Skeletal muscle cell (primary cell): ENCODE data around the gene TCF12.
"Not testable (repeated sequence)": the region's sequence is repeated elsewhere in the genome, so short reads cannot be mapped to it uniquely, and the experiment has no call there.

ENCODE experiments used
- DNase-seq: peaks from one replicate; pipeline ENCODE4 v3.0.0-alpha.2; 2010; ENCODE audit warnings: low read depth
- H3K4me3 ChIP-seq: 2 replicates; pipeline ENCODE4 v1.5.1; 2011; ENCODE audit warnings: low read depth, mild to moderate bottlenecking, control low read depth, low read length, moderate library complexity

The TCF12 gene

GRCh38 chr15:56913241-56913640 lies 5.2 kb upstream of the TCF12 start:
- no peak for DNase-seq
- H3K4me3 ChIP-seq: no peak overlapping the region

DNA sequence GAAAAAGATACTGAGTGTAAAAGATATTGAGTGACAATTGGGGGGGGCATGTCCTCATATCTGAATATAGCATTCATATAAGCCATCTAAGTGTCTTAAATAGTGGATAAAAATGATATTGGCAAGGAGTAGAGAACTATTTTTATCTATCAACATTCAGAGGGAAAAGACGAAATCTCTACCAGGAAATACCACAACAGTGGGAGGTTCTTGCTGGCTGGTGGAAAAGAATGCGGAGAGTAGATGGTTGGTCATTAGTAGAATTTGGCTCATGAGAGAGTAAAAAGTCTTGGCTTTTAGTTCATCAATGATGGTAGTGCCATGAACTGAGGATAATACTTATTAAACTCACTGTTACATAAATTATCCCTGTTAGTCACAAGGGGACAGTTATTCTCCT lies 4.8 kb upstream of the TCF12 start:
- H3K4me3 ChIP-seq: no peak overlapping the region
- no peak for DNase-seq

DNA sequence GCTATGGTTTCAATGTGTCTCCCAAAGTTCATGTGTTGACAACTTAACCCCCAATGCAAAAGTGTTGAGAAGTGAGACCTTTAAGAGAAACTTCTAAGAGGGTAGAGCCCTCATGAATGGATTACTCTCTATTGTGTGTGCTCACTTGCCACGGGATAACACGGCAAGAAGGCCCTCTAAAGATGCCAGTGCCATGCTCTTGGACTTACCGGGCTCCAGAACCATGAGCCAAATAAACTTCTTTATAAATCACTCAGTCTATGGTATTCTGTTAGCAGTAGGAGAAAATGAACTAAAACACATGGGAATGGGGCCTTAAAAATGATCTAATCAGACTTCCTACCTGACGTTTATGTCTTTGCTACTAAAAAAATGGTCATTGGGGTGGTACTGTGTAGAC lies 2.6 kb upstream of the TCF12 start:
- DNase-seq: no peak

DNA sequence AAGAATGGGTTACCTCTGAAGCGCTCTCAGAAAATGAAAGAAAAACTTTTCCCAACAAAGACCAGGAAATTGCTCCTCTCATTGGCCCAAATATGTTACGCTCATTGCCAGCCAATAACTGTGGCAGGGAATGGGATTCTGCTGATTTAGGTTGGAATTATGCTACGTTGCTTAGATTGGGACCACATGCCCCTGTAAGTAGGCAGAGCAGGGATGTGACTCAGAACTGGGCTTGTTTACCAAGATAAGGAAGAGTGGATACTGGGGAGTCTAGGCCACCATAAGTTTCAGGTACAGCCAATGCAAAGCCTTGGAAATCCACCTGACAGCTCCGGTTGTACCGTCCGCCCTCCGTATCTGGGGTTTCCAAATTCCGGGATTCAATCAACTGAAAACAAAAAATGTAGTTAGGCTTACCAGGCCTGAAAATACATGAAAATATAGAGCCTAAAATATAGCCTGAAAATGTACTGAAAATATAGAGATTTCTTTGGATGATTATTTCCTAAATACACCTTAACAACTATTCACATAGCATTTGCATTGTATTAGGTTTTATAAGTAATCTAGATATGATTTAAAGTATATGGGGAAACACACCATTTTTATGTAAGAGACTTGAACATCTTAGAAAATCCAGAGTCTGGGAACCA lies 1.5 kb upstream of the TCF12 start:
- H3K4me3 ChIP-seq: no peak overlapping the region
- no peak for DNase-seq

More for the DNA sequence above, 2.6 kb upstream of the TCF12 start:
- H3K4me3 ChIP-seq: no peak overlapping the region

DNA sequence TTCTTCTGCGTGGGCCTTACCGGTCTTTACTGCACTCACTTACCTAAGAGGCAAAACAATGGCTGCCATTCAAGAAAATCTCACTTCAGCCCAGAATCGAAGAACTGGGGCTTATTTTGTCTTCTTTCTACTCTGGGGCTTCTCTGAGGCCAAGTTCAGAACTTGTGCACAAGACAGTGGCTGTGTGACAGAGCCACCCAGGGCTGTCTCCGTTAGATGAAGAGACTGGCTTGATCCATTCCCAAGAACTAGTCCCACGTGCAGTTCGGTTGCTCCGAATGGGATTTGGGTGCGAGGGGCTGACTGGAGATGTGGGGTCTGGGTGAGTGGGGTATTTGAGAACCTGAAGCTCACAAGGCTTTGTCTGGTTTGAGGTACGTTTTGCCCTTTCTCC lies 795 bp upstream of the TCF12 start:
- no peak for DNase-seq

GRCh38 chr15:56919031-56919608 lies 676 bp downstream of the TCF12 start:
- DNase-seq: no peak
- peak overlapping the region; percentile 60 for H3K4me3 ChIP-seq

More for the DNA sequence above, 795 bp upstream of the TCF12 start:
- H3K4me3 ChIP-seq: peak overlapping the region; percentile 60

DNA sequence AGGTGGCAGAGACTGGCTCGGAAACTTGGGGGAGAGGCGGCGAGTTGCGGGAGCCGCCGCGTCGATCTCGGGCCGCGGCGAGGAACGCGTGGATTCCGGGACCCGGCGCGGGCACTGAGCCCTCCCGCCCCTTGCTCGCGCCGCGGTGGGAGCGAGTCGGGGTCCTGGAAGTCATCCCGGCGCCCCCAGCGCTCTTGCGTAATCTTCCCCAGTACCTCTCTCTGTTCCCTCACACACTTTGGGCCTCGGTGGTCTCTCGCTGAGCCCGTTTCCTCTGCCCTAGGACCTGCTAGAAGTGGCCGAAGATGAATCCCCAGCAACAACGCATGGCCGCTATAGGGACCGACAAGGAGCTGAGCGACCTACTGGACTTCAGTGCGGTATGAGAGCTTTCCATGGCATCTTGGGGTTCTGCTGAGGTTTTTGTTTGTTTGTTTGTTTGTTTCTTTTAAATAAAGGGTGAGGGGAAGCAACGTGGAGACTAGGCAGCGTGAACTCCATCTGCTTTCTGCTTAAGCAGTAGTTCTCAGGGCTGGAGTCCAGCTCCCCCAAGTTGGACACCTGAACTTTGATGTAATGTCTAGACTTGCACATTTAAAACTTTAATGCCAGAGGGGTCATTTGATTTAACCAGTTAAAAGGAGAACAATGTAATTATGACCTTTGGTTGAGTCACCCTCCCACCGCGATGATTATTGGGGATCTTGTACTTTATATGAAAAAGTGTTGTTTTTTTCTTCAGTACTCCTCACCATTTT lies 1.3 kb downstream of the TCF12 start:
- DNase-seq: no peak
- peak overlapping the region; percentile 60 for H3K4me3 ChIP-seq

DNA sequence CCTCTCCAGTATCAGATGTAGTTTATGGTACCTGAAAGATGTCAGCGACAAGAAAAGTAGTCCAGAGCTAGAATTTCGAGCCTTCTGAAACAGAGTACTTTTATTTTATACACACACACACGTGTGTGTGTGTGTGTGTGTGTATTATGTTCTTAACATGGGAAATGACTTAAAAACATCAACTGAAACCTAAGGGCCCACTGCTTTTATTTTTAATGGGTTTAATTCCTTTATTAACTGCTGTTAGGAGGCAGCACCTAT lies 1.9 kb downstream of the TCF12 start:
- DNase-seq: no peak
- peak overlapping the region; percentile 60 for H3K4me3 ChIP-seq

DNA sequence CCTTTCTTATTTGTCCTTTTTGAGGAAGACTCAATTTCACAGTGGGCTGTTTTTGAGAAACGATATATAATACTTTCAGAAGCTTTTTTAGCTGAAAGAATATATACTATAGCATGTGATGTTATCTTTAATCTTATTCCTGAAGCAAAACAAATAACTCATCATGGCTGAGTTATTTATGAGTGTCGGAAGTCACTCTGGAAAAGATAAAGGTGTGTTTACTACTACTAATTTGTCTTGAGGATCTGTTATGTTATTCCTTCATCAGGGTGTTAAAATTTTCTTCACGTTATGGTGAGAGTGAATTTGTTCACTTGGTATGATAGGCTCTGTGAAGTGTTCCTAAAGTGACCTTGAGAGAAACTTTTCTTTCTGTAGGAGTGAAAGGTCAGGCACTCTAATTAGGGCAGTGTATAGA lies 4.7 kb downstream of the TCF12 start:
- no peak for DNase-seq
- H3K4me3 ChIP-seq: no peak overlapping the region

DNA sequence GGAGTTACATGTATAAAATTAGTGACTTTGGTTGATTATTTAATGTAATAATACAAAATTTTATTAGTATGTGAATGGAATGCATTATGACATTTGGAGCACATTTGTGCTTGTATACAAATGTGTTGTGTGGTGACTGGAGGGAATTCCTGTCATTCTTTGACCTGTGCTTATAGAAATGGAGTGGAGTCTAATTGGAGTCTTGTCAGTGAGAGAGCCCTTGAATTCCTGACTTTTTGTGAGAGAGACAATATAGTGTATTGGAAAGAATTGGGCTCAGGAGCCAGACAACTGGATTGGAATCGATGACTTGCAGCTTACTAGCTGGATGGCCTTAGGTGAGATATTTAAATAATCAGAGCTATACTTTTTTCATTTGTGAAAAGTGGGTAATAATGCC lies 9.4 kb downstream of the TCF12 start:
- DNase-seq: no peak
- no peak overlapping the region for H3K4me3 ChIP-seq

- H3K4me3 ChIP-seq: no peak overlapping the region
Observed at GRCh38 chr15:56929399-56929798, 11.0 kb downstream of the TCF12 start.

GRCh38 chr15:56929933-56930332 lies 11.5 kb downstream of the TCF12 start:
- H3K4me3 ChIP-seq: no peak overlapping the region
- DNase-seq: no peak

More at GRCh38 chr15:56929399-56929798, 11.0 kb downstream of the TCF12 start:
- DNase-seq: peak; percentile 54

DNA sequence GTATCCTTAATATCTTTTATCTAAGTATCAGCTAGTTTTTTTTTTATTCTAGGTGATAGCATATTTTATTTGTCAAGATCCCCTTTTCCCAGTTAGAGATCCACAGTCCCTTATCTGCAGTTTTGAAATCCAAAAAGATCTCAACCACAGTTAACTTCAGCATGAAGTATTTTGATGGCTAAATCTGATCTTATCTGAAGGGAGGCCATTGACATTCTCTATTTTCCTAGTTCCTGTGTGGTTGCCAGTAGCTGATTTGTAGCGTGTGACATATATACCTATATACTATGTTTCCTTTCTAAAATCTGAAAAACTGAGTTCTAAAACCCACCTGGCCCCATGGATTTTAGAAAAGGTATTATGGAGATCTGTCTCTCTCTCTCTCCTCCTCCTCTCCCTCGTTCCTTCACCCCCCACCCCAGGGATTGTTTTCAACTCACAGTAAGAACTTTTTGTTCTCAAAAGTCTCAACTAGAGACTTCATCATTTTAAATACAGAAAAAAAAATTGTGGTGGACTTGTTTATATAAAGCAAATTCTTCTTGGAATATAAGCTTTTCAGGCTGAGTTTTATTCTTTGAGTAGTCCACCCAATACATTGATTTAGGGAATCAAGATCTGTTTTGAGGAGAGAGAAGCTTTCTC lies 12.3 kb downstream of the TCF12 start:
- no peak for DNase-seq
- no peak overlapping the region for H3K4me3 ChIP-seq

- H3K4me3 ChIP-seq: no peak overlapping the region
- no peak for DNase-seq
Observed at GRCh38 chr15:56931639-56932508, 13.4 kb downstream of the TCF12 start.

DNA sequence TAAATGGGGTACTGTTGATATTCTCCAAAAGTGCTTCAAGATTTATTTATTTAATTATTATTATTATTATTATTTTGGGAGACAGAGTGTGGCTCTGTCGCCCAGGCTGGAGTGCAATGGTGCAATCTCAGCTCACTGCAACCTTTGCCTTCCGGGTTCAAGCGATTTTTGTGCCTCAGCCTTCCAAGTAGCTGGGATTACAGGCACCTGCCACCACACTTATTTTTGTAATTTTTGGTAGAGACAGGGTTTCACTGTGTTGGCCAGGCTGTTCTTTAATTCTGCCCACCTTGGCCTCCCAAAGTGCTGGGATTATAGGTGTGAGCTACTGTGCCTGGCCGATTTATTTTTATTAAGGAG lies 14.0 kb downstream of the TCF12 start:
- not testable (repeated sequence) for DNase-seq, H3K4me3 ChIP-seq

- DNase-seq: no peak
- no peak overlapping the region for H3K4me3 ChIP-seq
Observed at GRCh38 chr15:56933410-56933809, 15.0 kb downstream of the TCF12 start.

DNA sequence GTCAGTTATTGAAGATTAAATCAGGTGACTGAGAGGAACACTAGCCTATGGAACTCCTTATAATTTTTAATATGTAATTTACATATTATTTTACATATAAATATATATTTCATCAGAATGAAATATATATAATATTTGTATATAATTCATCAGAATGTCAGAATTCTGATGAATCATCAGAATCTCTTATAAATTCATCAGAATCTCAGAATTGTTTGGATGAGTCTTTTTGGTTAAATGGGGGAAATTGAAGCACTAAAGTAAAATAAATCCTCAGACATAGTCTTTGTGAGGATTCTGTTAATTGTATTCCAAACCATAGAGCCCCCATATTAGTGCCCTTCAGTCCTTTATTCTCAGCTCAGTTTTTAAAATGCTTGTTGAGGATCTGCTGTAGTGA lies 15.4 kb downstream of the TCF12 start:
- no peak for DNase-seq
- no peak overlapping the region for H3K4me3 ChIP-seq

GRCh38 chr15:56934269-56934668 lies 15.8 kb downstream of the TCF12 start:
- DNase-seq: no peak
- no peak overlapping the region for H3K4me3 ChIP-seq

DNA sequence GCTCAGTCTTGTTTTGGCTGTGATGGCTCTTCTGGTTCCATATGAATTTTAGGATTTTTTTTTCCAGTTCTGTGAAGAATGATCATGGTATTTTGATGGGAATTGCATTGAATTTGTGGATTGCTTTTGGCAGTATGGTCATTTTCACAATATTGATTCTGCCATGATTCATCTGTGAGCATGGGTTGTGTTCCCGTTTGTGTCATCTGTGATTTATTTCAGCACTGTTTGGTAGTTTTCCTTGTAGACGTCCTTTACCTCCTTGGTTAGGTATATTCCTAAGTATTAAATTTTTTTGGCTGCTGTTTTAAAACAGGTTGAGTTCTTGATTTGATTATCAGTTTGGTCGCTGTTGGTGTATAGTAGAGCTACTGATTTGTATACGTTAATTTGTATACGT lies 18.5 kb downstream of the TCF12 start:
- no peak for DNase-seq
- no peak overlapping the region for H3K4me3 ChIP-seq

GRCh38 chr15:56939257-56939656 lies 20.8 kb downstream of the TCF12 start:
- no peak overlapping the region for H3K4me3 ChIP-seq
- DNase-seq: no peak
